ENCODE measurements around the gene KLHL26.

KLHL26 gene

GRCh38 chr19:18620902-18621301, 15.9 kb upstream of the KLHL26 start:
- Histone ChIP-seq H3F3A (ENCODE audit: insufficient read depth) (no peaks in the 10 kb centered on the region), H3K9ac (ENCODE audit: low read length) (no peak overlapping the region)

GRCh38 chr19:18626906-18627305, 9.9 kb upstream of the KLHL26 start:
- no peak overlapping the region for H3K4me3 ChIP-seq (ENCODE audit: insufficient read depth, low read length, poor library complexity, severe bottlenecking)
- no peak overlapping the region for H3K4me2 ChIP-seq (ENCODE audit: low read depth, low read length, poor library complexity, severe bottlenecking)
- H3K27me3 ChIP-seq (ENCODE audit: low read length) = no peaks in the 10 kb centered on the region
- TF ChIP-seq EZH2phosphoT487 (conservative IDR thresholded peaks at IDR 0.05; ENCODE audit: low read length) = no peak
- no peak for TF ChIP-seq CTCF (IDR thresholded peaks at IDR 0.05; ENCODE audit: insufficient read depth, low read length, poor library complexity, severe bottlenecking)
- H3K9me2 ChIP-seq (replicated peaks; ENCODE audit: insufficient read depth, low read length) = no peaks in the 10 kb centered on the region
- no peaks in the 10 kb centered on the region for H3K36me3 ChIP-seq (ENCODE audit: low read length)
- no peaks in the 10 kb centered on the region for H3F3A ChIP-seq (ENCODE audit: insufficient read depth)
- H4K20me1 ChIP-seq (ENCODE audit: low read depth, low read length) = no peaks in the 10 kb centered on the region
- H2AFZ ChIP-seq (ENCODE audit: low read depth, low read length, severe bottlenecking) = no peak overlapping the region
- no peak overlapping the region for H3K27ac ChIP-seq (ENCODE audit: low read depth, low read length)
- no peaks in the 10 kb centered on the region for H3K79me2 ChIP-seq (ENCODE audit: insufficient read depth, low read length)
- H3K9ac ChIP-seq (ENCODE audit: low read length) = no peak overlapping the region
- H3K9me3 ChIP-seq (ENCODE audit: insufficient read depth, low read length) = no peaks in the 10 kb centered on the region

More at GRCh38 chr19:18620902-18621301, 15.9 kb upstream of the KLHL26 start:
- no peaks in the 10 kb centered on the region for H4K20me1 ChIP-seq (ENCODE audit: low read depth, low read length)
- TF ChIP-seq CTCF (IDR thresholded peaks at IDR 0.05; ENCODE audit: insufficient read depth, low read length, poor library complexity, severe bottlenecking) (no peak), EZH2phosphoT487 (conservative IDR thresholded peaks at IDR 0.05; ENCODE audit: low read length) (no peak)
- H3K4me2 ChIP-seq (ENCODE audit: low read depth, low read length, poor library complexity, severe bottlenecking) = no peak overlapping the region
- no peaks in the 10 kb centered on the region for H3K79me2 ChIP-seq (ENCODE audit: insufficient read depth, low read length)
- no peak overlapping the region for H2AFZ ChIP-seq (ENCODE audit: low read depth, low read length, severe bottlenecking)
- H3K36me3 ChIP-seq (ENCODE audit: low read length) = no peaks in the 10 kb centered on the region
- H3K27ac ChIP-seq (ENCODE audit: low read depth, low read length) = no peak overlapping the region
- no peaks in the 10 kb centered on the region for H3K27me3 ChIP-seq (ENCODE audit: low read length)
- no peaks in the 10 kb centered on the region for H3K9me2 ChIP-seq (replicated peaks; ENCODE audit: insufficient read depth, low read length)
- no peak overlapping the region for H3K4me3 ChIP-seq (ENCODE audit: insufficient read depth, low read length, poor library complexity, severe bottlenecking)
- no peaks in the 10 kb centered on the region for H3K9me3 ChIP-seq (ENCODE audit: insufficient read depth, low read length)

- Histone ChIP-seq H3K9ac (ENCODE audit: low read length) (no peak overlapping the region), H4K20me1 (ENCODE audit: low read depth, low read length) (no peaks in the 10 kb centered on the region), H3K27me3 (ENCODE audit: low read length) (no peaks in the 10 kb centered on the region), H3K36me3 (ENCODE audit: low read length) (no peaks in the 10 kb centered on the region), H3K4me2 (ENCODE audit: low read depth, low read length, poor library complexity, severe bottlenecking) (no peak overlapping the region), H3K9me2 (replicated peaks; ENCODE audit: insufficient read depth, low read length) (no peaks in the 10 kb centered on the region), H3K4me3 (ENCODE audit: insufficient read depth, low read length, poor library complexity, severe bottlenecking) (no peak overlapping the region), H3K79me2 (ENCODE audit: insufficient read depth, low read length) (no peaks in the 10 kb centered on the region), H3K27ac (ENCODE audit: low read depth, low read length) (no peak overlapping the region), H3K9me3 (ENCODE audit: insufficient read depth, low read length) (no peaks in the 10 kb centered on the region), H2AFZ (ENCODE audit: low read depth, low read length, severe bottlenecking) (no peak overlapping the region), H3F3A (ENCODE audit: insufficient read depth) (no peaks in the 10 kb centered on the region)
- no peak for TF ChIP-seq EZH2phosphoT487 (conservative IDR thresholded peaks at IDR 0.05; ENCODE audit: low read length)
- TF ChIP-seq CTCF (IDR thresholded peaks at IDR 0.05; ENCODE audit: insufficient read depth, low read length, poor library complexity, severe bottlenecking) = no peak
These were observed 7.4 kb upstream of the KLHL26 start for GRCh38 chr19:18629166-18630088.

All from SU-DHL-6 (cell line).